ENCODE measurements around the gene GPR108. TPM values are rescaled to one million over a fixed set of nuclear protein-coding genes. Genes with fewer than 3 reads are reported as not detected.

The GPR108 gene
- total RNA-seq, 1 experiment from 2014 or later, result 53.6 TPM

DNA sequence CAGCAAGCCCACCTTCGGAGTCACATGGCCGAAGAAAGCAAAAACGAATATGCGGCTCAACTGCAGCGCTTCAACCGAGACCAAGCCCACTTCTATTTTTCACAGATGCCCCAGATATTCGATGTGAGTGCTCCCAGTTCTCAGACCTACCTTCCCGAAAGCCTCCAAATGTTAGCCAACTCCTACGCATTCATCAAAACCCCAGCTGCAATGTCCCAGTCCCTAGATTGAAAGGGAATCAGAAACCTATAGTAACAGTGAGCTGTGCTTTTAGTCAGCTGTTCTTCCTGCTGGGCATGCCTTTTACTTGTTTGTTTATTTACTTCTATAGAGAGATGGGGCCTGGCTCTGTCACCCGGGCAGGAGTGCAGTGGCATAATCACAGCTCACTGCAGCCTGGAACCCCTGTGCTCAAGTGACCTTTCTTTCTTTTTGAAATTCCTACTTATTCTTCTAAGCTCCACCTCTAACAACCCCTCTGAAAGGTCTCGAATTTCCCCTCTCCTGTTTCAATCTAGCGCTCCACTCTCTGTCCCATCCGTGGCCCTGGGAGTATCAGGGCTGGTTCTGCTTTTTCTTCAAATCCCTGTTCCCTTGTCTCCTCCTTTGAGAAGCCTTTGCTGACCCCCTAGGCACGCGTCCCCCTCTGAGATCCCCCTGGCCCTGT lies 6.5 kb upstream of the GPR108 start:
- ChIA-PET CTCF (interaction anchor here (0.5 kb wide), 1 partner anchor 1861 kb away, joined by 6 read pairs; no protein-coding TSS in a partner anchor), POLR2A (no interaction called here)
- peaks cover 11% of the 10 kb centered on the region for H3K4me1 ChIP-seq
- TF ChIP-seq, protein P1, sequence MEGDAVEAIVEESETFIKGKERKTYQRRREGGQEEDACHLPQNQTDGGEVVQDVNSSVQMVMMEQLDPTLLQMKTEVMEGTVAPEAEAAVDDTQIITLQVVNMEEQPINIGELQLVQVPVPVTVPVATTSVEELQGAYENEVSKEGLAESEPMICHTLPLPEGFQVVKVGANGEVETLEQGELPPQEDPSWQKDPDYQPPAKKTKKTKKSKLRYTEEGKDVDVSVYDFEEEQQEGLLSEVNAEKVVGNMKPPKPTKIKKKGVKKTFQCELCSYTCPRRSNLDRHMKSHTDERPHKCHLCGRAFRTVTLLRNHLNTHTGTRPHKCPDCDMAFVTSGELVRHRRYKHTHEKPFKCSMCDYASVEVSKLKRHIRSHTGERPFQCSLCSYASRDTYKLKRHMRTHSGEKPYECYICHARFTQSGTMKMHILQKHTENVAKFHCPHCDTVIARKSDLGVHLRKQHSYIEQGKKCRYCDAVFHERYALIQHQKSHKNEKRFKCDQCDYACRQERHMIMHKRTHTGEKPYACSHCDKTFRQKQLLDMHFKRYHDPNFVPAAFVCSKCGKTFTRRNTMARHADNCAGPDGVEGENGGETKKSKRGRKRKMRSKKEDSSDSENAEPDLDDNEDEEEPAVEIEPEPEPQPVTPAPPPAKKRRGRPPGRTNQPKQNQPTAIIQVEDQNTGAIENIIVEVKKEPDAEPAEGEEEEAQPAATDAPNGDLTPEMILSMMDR (IDR thresholded peaks at IDR 0.05; ENCODE audit: insufficient read depth in 1 of 2, low read depth in 1 of 2, low read length in 1 of 2, severe bottlenecking in 1 of 2, unreplicated experiment in 1 of 2), result no peak
- Mint-ChIP-seq H3K4me3 (ENCODE audit: unreplicated experiment) (no peak overlapping the region), H3K27me3 (ENCODE audit: insufficient read depth, unreplicated experiment) (no peaks in the 10 kb centered on the region), H3K27ac (ENCODE audit: unreplicated experiment) (peak overlapping the region; percentile 22), H3K9me3 (ENCODE audit: unreplicated experiment) (no peaks in the 10 kb centered on the region), H3K4me1 (ENCODE audit: low read depth, unreplicated experiment) (peaks cover 11% of the 10 kb centered on the region), H3K36me3 (ENCODE audit: insufficient read depth, unreplicated experiment) (peaks cover 83% of the 10 kb centered on the region)
- intact Hi-C loops (cut with micrococcal nuclease; ENCODE audit: unreplicated experiment), result no loop called here
- no peaks in the 10 kb centered on the region for H3K27me3 ChIP-seq (replicated peaks; ENCODE audit: control insufficient read depth, insufficient read depth, low read length)
- H3K36me3 ChIP-seq (ENCODE audit: control insufficient read depth, insufficient read depth, low read length), result peaks cover 10% of the 10 kb centered on the region
- no peaks in the 10 kb centered on the region for H3K9me3 ChIP-seq
- no peak overlapping the region for H3K4me3 ChIP-seq (ENCODE audit: low read depth, low read length)
- DNase-seq, result no peak
- BruUV-seq (replicated peaks), result no TSS peak

- Mint-ChIP-seq H3K4me3 (ENCODE audit: unreplicated experiment) (no peak overlapping the region), H3K27me3 (ENCODE audit: insufficient read depth, unreplicated experiment) (no peaks in the 10 kb centered on the region), H3K36me3 (ENCODE audit: insufficient read depth, unreplicated experiment) (peaks cover 83% of the 10 kb centered on the region), H3K27ac (ENCODE audit: unreplicated experiment) (peak overlapping the region; percentile 22), H3K4me1 (ENCODE audit: low read depth, unreplicated experiment) (peaks cover 19% of the 10 kb centered on the region), H3K9me3 (ENCODE audit: unreplicated experiment) (no peaks in the 10 kb centered on the region)
- Histone ChIP-seq H3K36me3 (ENCODE audit: control insufficient read depth, insufficient read depth, low read length) (peaks cover 10% of the 10 kb centered on the region), H3K9me3 (no peaks in the 10 kb centered on the region), H3K4me3 (ENCODE audit: low read depth, low read length) (no peak overlapping the region), H3K4me1 (peaks cover 17% of the 10 kb centered on the region), H3K27me3 (replicated peaks; ENCODE audit: control insufficient read depth, insufficient read depth, low read length) (no peaks in the 10 kb centered on the region)
- no TSS peak for BruUV-seq (replicated peaks)
- CTCF ChIA-PET, result no interaction called here
- POLR2A ChIA-PET, result no interaction called here
- no peak for DNase-seq
- intact Hi-C loops (cut with micrococcal nuclease; ENCODE audit: unreplicated experiment), result no loop called here
- TF ChIP-seq, protein P1 (IDR thresholded peaks at IDR 0.05; ENCODE audit: insufficient read depth in 1 of 2, low read depth in 1 of 2, low read length in 1 of 2, severe bottlenecking in 1 of 2, unreplicated experiment in 1 of 2), result no peak
These were observed 5.7 kb upstream of the GPR108 start for GRCh38 chr19:6743066-6743465.

GRCh38 chr19:6740589-6741343 lies 3.4 kb upstream of the GPR108 start:
- Mint-ChIP-seq H3K4me3 (ENCODE audit: unreplicated experiment) (peak overlapping the region; percentile 78), H3K4me1 (ENCODE audit: low read depth, unreplicated experiment) (peaks cover 26% of the 10 kb centered on the region), H3K27me3 (ENCODE audit: insufficient read depth, unreplicated experiment) (no peaks in the 10 kb centered on the region), H3K27ac (ENCODE audit: unreplicated experiment) (peak overlapping the region; percentile 99), H3K36me3 (ENCODE audit: insufficient read depth, unreplicated experiment) (peaks cover 85% of the 10 kb centered on the region), H3K9me3 (ENCODE audit: unreplicated experiment) (no peaks in the 10 kb centered on the region)
- H3K27me3 ChIP-seq (replicated peaks; ENCODE audit: control insufficient read depth, insufficient read depth, low read length), result no peaks in the 10 kb centered on the region
- TF ChIP-seq, protein P1 (IDR thresholded peaks at IDR 0.05; ENCODE audit: insufficient read depth in 1 of 2, low read depth in 1 of 2, low read length in 1 of 2, severe bottlenecking in 1 of 2, unreplicated experiment in 1 of 2), result no peak
- CTCF ChIA-PET, result interaction anchor here (1.1 kb wide), 1 partner anchor 12 kb away, joined by 3 read pairs; no protein-coding TSS in a partner anchor
- H3K36me3 ChIP-seq (ENCODE audit: control insufficient read depth, insufficient read depth, low read length), result peaks cover 10% of the 10 kb centered on the region
- intact Hi-C loops (cut with micrococcal nuclease; ENCODE audit: unreplicated experiment), result no loop called here
- peak; percentile 72 to 84 for DNase-seq
- peaks cover 20% of the 10 kb centered on the region for H3K4me1 ChIP-seq
- BruUV-seq (replicated peaks), result no TSS peak
- no peaks in the 10 kb centered on the region for H3K9me3 ChIP-seq
- POLR2A ChIA-PET, result interaction anchor here (0.6 kb wide), 2 partner anchors 27 to 48 kb away, joined by 3 to 4 read pairs; partner anchors contain the start of gene SH2D3A
- peak overlapping the region; percentile 95 for H3K4me3 ChIP-seq (ENCODE audit: low read depth, low read length)

All from Caco-2 (cell line).